GM12874 (cell line): ENCODE data around the gene GDI1.

ENCODE experiments used
- TF ChIP-seq, protein P1 (sequence below): IDR thresholded peaks from 2 replicates; pipeline ENCODE4 v1.5.1; 2011; ENCODE audit warnings: low read depth, mild to moderate bottlenecking, control low read depth, low read length, moderate library complexity; ENCODE audit not compliant: insufficient read depth

Gene GDI1

DNA sequence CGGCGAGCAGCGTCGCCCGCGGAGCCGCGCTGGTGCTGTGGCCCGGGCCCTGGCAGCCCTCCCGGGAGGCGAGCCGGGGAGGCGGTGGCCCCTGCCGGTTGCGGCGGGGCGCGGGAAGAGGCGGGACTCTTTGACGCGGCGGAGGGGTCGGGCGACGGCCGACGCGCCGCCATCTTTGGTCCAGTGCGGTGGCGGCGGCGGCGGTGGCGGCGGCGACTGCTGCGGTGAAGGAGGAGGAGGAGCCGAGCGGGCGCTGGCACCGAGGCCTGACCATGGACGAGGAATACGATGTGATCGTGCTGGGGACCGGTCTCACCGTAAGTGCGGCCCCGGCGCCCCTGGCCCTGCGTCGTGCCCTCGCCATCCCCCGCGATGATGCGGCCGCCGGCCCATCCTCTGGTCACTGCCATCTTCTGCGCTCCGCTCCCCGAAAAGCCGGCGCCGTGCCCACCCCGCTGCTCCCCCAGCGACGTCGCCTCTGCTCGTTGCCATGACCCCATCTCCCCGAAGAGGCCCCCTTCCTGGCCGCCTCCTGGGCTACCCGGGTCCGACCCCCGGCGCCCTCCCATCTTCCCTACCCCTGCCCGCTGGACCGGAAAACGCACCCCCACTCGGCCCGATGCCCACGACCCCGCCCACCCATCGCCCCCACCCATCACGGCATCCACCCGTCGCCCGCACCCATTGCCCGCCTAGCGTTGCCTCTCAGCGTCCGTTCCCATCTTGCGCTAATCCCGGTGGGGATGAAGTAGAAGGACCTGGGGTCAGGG, at the start of gene GDI1:
GDI1 (plus strand) TSS at position 172 of the 770 bp plus-strand sequence; CDS start at position 273, 101 bp downstream.
- TF ChIP-seq, protein P1, sequence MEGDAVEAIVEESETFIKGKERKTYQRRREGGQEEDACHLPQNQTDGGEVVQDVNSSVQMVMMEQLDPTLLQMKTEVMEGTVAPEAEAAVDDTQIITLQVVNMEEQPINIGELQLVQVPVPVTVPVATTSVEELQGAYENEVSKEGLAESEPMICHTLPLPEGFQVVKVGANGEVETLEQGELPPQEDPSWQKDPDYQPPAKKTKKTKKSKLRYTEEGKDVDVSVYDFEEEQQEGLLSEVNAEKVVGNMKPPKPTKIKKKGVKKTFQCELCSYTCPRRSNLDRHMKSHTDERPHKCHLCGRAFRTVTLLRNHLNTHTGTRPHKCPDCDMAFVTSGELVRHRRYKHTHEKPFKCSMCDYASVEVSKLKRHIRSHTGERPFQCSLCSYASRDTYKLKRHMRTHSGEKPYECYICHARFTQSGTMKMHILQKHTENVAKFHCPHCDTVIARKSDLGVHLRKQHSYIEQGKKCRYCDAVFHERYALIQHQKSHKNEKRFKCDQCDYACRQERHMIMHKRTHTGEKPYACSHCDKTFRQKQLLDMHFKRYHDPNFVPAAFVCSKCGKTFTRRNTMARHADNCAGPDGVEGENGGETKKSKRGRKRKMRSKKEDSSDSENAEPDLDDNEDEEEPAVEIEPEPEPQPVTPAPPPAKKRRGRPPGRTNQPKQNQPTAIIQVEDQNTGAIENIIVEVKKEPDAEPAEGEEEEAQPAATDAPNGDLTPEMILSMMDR, result no peak

DNA sequence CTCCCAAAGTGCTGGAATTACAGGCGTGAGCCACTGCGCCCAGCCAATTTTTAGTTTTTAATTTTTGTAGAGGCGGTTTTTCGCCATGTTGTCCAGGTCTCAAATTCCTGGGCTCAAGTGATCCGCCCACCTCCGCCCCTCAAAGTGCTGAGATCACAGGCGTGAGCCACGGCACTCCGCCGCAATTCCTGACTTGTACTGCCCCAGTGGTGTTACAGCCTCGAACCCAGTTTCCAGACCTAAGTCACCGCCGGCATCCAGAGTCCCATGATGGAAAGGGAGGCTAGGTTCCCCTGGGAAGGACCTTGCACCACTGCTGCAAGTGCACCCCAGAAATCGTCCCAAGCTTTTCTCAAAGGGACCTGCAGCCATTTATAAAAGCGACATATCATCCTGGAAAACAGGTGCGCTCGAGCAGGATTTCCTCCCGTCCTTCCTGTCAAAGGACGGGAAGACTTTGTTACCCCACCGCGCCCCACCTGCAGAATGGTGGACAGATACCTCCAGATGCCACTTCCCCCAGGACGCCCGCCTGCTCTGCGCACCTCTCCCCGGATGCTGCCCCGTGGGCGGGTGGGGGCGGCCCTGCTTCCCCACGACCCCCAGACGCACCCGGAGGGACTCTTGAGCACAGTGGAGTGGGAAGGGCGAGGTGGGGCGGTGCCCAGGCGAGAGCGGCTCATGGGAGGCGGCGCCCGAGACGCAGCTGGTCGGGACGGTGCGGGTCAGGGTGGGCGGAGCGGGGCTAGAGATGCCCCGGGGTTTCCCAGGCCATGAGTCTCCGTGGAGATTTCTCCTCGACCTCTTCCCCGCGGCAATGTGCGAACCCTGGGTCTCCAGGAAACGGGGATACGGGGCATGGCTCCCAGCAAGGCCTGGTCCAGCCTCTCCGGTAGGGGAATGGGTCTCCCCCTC, 39.7 kb upstream of the GDI1 start:
- TF ChIP-seq, protein P1, result no peak

DNA sequence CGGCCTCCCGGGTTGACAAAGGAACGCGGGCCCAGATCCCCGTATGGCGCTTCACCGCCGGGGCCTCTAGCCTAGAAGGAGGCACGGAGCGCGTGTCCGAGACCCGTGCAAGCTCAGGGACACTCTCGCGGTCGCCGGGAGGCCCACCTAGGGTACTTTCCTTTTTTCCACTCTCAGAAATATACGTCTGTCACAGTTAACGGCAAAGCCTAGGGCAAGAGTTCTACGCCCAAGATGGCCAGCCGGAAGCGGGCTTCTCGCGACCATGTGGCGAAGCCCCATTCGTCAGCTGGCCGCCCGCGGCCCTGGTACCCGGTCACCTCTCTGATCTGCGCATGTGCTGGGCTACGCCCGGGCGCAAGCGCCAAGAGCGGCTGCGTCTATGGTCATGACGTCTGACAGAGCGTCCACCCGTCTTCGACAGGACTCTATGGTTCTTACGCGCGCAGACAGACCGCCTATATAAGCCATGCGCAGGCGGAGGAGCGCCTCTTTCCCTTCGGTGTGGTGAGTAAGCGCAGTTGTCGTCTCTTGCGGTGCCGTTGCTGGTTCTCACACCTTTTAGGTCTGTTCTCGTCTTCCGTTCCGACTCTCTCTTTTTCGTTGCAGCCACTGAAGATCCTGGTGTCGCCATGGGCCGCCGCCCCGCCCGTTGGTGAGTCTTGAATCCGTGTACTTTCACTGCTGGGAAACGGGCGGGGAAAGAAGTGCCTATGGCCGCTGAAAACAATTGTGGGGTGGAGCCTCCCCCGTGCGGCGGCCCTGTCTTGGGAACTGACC, 38.9 kb upstream of the GDI1 start, which contains the start of gene RPL10:
RPL10 (plus strand) TSS at position 490 of the 780 bp plus-strand sequence; CDS start at position 633, 143 bp downstream.
- TF ChIP-seq, protein P1, result no peak

DNA sequence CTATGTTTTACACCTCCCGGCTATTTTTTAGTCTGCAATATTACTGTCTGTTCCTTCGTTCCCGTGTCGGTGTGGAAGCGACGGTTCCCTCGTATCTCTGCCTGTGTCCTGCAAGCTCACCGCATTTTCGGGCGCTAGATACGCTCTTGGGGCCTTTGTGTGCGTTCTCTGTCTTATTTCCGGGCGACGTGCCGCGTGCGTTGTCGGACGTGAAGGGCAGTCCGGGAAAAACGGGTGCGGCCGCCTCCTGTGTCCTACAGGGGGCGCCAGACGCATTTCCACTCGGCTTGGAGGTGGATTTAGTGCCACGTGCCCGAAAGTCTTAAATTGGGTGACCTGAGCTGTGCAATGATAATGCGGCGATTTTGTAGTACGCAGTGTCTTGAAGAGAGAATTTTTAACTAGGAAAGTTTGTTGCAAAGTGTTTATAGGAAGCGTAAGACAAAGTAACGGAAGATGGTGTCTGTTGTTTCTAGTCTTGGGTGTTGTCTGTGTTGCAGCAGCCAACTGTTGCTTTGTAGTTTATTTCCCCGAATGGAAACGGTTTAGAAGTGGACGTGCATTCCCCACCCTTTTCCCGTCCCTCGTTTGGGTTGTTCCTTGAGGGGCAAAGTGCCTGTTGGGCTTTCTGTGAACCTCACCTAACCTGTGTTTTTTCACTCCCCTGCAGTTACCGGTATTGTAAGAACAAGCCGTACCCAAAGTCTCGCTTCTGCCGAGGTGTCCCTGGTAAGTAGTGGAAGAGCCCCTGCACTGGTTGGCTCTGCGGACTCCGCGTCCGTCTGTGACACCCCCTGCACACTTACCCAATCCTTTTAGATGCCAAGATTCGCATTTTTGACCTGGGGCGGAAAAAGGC, 38.1 kb upstream of the GDI1 start:
- TF ChIP-seq, protein P1, result peak; percentile 68

DNA sequence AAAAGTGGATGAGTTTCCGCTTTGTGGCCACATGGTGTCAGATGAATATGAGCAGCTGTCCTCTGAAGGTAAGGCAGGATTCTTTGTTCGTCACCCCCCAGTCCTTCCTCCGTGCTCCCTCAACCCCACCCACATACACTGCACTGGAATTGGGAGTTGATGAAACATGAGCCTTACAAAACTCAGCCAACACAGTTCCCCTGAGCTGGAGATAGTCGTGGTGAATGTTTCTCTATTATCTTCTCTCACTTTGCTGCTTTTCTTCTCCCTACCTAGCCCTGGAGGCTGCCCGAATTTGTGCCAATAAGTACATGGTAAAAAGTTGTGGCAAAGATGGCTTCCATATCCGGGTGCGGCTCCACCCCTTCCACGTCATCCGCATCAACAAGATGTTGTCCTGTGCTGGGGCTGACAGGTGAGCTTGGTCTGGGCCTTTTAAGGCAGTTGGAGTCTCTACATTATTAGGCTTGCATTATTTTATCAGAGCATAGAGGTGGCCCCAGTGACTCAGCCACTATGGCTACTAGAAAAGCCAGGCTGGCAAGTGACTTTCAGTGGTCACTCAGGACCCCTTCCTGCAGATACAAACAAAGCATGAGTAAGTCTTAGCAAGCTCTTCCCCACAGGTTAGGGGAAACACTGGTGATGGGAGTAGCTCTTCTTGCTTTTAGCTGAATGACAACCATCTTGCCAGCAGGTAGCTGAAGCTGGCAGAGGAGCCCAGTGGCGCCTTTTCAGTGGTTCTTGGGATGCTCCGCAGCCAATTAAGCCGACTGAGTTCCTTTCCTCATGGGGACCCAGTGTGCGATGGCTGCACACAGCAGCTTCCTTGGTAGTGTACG, 37.2 kb upstream of the GDI1 start:
- TF ChIP-seq, protein P1, result no peak

DNA sequence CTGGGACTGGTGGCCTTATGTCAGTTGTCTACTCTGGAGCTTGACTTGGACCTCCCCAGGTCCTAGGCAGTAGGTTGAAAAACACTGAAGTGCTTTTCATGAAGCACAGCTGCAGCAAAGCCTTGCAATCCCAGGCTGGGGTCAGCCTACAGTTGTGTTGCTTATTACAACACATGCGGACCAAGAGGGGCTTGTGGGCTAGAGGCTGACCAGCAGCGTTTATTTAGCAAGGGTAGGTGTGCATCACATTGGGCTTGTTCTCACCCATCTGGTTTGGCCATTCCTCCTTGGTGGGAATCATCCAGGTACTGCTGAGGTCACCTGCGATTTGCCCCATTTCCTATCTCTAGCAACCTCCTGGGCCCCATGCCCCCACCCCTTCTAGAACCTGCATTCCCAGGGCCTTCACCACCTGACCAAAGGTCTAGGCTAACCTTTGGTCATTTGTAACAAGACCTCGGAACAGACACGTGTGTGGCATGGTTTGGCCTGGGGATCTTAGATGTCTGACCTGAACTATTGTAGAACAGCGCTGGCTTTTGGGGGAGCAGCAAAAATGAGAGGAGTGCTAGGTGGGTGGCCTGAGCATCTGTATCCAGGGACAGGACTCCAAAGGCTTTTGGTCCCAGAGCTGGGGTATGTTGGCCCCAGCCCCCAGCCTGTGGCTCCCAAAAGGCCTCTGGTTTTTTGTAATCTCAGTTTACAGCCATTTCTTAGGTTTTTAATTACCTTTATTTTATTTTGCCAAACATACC, 35.7 kb upstream of the GDI1 start:
- TF ChIP-seq, protein P1, result no peak
